Activated naive CD8-positive, alpha-beta T cell treated with anti-CD3 and anti-CD28 coated beads, Interleukin-2, amount 50 U/mL, for 16 hours (primary cell): Measurements from ENCODE around the gene PRR23C.
"Not testable (repeated sequence)": the region's sequence is repeated elsewhere in the genome, so short reads cannot be mapped to it uniquely, and the experiment has no call there.

Experiments used
- DNase-seq: peaks from one replicate; pipeline ENCODE4 v3.0.0-alpha.2; 2020; ENCODE audit warnings: low read depth, low spot score

Gene PRR23C

DNA sequence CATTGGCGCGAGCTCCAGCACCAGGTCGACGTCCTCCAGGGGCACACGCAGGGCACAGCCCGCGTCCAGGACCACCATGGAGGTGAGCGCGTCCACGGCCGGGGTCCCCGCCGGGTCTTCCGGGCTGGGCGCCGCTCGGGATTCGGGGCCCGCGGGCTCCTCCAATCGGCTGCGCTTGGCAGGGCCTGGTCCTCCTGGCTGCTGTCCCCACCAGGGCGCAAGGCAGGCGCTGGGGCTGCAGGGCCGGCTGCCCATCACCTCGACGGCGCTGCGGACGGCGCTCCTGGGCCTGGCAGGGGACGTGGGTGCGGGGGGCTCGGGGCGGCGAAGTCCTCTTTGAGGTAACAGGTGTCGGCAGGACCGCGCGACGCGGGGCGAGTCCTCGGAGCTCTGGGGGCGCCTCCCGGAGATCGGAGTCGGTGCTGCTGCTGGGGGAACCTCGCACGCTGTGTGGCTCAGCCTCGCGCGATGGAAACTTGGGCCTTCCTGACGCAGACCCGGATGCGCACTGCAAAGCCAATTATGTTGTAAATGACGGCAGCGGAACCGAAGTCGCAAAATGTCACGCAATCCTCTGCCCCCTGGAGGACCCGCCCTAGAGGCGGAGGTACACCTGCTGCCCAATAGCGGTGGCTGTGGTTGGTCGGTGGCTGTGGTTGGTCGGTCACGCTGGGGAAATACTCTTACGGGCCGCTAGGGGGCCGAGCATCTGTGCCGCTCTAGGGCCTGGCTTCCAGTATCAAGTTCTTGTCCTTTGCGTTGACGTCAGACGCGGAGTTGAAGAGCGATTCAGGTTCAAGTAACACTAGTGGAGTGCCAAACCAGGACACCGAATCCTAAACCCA, at the start of gene PRR23C:
TSS of gene PRR23C (minus strand) at position 527 of the 845 bp plus-strand sequence. CDS start at position 255, 272 bp downstream.
- DNase-seq, result no peak

DNA sequence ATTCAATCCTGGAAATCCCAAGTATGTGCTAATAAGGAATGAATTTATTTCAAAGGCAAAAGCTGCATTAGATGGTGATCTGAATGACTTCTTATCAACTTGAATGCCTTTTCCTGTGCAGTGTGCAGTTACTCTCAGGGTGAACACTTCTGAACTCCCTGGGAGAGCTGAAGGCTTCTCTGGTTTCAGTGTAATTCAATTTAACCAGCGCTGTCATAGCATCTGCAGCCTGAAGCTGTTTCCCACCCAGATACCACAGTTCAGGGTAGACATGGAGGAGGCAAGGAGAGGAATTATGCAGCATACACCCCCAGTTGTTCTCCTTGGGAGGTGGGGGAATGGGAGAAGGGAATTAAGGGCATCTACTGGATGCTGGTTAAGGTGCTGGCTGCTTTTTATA, 49.1 kb upstream of the PRR23C start:
- DNase-seq, result no peak

DNA sequence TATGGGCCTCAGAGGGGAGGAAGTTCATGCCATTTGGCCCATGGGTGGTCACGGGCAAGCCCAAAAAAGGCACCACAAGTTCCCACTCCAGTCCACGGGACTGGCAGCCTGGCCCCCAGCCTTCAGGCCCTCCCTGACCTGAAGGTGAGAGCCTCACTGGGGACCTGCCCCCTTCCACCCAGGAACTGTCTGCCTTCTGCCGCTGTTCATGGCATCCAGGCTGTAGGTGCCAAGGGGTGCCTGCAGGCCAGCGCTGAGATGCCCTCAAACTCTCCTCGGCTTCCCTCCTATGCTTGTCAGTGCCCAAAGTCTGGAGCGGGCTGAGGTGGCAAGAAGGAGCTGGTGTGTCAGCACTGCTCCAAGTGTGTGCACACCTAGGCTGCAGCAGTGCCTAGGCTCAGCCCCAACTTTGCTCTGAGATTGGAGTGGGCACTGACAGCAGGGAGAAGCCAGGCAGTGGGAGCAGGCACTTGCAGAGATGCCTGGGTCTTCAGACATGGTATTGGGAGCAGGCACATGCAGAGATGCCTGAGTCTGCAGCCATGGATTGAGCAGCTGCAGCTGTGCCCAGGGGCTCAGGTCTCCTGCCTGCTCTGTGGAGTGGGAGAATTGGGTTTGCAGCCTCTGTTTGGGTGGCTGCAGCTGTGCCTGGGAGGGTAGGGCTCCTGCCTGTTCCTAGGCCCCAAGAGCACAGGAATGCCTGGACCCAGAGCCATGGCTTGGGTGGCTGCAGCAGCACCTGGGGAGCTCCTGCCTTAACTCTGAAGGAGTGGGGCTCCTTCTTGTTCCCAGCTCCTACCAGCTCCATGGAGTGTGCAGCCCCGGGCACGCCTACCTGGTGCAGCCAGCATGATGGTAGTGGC, 44.0 kb upstream of the PRR23C start:
- DNase-seq, result no peak

DNA sequence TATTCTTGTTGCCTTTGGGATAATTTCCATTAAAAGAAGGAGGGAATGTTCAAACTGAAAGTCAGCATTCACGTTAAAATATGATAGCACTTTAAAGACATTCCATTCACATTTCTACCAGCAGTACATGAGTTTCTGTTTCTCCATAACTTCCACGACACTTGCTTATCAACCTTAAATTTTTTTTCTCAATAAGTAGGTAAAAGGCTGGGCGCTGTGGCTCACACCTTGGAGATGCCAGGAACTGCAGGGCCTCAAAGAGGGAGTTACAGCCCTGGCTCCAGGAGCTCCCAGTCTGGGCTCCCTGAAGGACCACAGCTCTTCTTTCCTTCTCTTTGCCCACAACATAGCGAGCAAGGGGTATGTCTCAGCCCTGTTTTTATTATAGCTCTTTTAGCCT, 42.9 kb upstream of the PRR23C start:
- no peak for DNase-seq

DNA sequence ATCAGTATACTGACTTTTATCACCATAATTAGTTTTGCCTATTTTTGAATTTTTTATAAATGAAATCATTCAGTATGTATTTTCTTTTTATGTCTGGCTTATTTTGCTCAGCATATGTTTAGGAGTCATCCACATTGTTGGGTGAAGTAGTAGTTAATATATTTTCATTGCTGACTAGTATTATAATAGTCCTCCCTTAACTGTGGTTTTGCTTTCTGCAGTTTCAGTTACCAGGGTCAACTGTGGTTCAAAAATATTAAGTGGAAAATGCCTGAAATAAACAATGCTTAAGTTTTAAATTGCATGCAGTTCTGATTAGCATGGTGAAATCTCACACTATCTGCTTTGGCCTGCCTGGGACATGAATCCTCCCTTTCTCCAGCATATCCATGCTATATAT, 39.5 kb upstream of the PRR23C start:
- no peak for DNase-seq

DNA sequence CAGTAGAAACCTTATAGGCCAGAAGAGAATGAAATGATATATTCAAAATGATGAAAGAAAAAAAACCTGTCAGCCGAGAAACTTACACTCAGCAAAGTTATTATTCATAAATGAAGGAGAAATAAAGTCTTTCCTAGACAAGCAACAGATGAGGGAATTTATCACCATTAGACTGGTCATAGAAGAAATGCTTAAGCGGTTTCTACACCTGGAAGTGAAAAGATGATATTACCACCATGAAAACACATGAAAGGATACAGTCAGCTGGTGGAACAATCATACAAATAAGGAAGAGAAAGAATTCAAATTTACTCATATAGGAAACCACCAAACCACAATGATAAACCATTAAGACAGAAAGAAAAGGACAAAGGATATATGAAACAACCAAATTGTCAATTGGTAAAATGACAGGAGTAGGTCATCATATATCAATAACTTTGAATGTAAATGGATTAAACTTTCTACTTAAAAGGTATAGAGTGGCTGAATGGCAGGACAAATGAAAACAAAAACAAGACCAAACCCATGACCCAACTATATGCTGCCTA, 29.9 kb upstream of the PRR23C start:
- DNase-seq, result no peak

DNA sequence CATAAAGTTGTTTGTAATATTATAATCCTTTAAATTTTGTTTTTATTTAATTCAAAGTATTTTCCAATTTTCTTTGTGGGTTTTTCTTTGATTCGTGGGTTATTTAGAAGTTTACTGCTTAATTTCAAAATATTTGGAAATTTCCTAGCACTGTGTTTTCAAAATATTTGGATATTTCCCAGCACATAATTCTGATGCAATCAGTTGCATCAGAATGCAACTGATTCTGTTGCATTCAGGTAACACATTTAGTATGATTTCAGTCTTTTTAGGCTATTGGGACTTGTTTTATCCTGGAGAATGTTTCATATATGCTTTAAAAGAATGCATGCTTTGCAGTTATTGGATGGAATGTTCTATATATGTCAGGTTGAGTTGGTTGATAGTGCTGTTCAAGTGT, 18.2 kb upstream of the PRR23C start:
- no peak for DNase-seq

DNA sequence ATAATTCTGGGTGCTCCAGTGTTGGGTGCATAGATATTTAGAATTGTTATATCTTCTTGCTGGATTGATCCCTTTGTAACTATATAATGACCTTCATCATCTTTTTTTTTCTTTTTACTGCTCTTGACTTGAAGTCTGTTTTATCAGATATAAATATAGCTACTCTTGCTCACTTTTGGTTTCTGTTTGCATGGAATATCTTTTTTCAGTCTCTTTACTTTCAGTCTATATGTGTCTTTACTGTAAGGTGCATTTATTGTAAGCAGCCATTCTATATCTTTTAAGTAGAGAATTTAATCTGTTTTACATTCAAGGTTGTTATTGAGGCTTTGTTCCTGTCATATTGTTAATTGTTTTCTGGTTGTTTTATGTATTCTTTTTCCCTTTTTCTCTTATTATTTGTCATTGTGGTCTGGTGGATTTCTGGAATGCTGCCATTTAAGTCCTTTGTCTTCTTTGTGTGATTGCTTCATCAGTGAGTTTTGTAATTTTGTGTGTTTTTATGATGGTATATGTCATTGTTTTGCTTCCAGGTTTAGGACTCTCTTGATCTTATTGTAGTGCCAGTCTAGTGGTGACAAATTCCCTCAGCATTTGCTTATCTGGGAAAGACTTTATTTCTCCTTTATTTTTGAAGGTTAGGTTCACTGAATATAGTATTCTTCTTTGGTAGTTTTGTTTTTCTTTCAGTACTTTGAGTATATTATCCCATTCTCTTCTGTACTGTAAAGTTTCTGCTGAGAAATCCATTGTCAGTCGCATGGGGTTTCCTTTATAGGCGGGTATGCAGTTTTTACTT, 8.3 kb upstream of the PRR23C start:
- no peak for DNase-seq

DNA sequence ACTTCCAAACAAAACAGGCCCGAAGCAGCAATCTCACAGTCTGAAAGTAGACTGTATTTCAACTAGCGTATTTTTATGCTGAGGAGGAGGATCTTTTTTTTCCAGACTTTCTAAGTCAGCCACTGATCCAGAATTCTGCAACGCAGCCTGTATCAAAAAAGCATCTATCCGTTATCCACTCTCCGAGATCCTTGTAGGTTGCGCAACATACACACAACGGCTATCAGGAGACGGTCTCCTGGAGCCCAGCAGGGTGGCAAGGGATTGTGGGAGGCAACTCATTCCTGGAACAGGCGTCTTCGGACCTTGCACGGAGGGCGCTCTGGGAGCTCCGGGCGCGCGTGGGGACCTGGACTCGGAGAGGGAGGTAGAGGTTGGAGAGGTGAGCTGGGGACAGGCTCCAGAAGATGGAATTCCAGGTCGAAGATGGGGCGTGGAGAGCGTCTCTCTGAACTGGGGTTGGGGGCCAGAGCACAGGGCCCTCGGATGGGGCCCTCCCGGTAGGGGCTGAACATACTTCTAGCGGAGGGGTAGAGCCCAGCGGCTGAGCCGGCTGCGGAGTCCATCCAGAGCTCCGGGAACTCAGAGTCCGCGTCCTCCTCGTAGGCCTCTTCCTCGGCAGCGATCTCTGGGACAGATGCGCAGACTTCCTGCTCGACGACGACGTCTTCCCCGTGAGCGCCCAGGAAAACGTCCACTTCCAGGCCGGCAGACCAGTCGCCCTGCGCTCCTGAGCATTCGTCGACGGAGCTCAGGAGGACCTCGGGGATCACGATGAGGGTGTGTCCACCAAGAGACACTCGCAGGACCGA, 932 bp downstream of the PRR23C start:
- DNase-seq, result no peak

DNA sequence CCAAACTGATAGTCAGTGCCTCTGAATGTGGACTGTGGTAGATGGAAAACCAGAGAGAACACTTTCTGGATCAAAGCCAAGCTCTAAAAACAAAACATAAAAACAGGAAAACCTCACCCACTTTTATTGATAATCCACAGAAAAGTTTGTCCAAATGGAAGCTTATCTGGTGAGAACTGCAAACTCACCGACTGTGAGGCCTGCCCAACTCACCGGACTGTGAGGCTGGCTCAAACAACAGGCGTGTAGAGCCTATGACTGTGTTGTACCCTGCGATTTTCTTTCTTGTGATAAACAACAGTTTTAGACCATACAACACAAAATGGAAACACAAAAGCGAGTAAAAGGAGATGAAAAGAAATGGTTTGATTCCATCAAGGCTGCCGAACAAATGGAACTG, 7.2 kb downstream of the PRR23C start:
- no peak for DNase-seq

DNA sequence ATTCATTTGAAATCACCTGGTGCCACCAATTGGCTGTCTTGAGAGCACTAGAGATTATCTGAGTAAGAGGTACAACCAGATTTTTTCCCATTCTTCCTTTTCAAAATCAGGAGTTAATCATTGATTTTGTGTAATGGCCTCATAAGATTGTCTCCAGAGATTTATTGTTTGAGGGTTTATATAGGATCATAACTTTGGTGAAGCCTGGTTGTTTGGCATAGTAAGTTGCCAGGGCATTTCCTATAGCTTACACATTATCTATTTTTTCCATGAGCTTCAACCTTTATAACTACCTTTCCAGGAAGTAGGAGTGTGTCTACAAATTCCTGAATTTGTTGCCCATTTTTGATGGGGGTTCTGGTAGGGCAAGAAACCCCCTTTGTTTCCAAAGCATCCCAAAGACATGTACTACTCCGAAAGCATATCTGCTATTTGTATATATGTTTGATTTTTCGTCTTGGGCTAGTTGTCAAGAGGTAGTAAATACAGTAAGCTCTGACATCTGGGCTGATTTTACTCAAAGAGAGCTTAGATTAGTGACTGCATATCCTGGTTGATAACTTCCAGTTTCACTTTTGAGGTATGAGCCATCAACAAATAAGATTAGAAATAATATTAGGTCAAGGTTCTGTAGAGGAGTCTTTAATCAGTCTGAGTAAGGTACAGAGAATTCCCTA, 12.2 kb downstream of the PRR23C start:
- DNase-seq, result no peak

DNA sequence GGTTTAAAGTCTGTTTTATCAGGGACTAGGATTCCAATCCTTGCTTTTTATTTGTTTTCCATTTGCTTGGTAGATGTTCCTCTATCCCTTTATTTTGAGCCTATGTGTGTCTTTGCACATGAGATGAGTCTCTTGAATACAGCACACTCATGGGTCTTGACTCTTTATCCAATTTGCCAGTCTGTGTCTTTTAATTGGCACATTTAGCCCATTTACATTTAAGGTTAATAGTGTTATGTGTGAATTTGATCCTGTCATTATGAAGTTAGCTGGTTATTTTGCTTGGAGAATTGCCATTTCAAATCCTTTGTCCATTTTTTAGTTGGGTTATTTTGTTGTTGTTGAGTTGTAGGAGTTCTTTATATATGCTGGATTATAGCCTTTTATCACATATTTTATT, 14.1 kb downstream of the PRR23C start:
- not testable (repeated sequence) for DNase-seq

DNA sequence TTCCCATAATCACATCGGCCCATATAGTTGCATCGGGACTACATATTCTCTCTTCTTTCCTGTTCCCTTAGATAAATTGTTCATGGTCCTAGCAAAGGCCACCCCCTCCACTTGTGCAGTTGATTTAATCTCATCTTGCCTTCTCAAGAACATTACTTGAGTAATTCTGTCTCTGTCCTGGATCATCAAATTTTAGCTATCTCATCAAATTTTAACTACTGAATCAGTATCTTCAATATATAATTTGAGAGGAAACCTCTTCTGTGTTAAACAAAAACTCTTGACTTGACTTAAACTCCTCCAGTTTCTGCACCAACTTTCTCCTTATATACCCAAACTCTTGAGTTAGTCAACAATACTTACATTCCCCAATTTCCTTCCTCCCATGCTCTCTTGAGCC, 19.7 kb downstream of the PRR23C start:
- DNase-seq, result no peak

DNA sequence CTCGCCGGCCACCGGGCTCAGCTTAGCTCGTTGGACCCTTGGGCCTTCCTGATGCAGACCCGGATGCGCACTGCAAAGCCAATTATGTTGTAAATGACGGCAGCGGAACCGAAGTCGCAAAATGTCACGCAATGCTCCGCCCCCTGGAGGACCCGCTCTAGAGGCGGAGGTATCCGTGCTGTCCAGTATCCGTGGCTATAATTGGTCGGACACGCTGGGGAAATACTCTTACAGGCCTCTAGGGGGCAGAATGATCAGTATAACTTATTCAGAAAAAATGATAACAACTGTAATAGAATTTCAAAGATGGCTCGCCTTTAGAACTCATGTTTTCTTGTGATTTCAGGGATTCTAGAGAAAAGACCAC, 23.8 kb downstream of the PRR23C start, which contains the start of gene PRR23B:
TSS of gene PRR23B (minus strand) at position 59 of the 367 bp plus-strand sequence. CDS start 265 bp downstream, outside the sequence.
- no peak for DNase-seq

DNA sequence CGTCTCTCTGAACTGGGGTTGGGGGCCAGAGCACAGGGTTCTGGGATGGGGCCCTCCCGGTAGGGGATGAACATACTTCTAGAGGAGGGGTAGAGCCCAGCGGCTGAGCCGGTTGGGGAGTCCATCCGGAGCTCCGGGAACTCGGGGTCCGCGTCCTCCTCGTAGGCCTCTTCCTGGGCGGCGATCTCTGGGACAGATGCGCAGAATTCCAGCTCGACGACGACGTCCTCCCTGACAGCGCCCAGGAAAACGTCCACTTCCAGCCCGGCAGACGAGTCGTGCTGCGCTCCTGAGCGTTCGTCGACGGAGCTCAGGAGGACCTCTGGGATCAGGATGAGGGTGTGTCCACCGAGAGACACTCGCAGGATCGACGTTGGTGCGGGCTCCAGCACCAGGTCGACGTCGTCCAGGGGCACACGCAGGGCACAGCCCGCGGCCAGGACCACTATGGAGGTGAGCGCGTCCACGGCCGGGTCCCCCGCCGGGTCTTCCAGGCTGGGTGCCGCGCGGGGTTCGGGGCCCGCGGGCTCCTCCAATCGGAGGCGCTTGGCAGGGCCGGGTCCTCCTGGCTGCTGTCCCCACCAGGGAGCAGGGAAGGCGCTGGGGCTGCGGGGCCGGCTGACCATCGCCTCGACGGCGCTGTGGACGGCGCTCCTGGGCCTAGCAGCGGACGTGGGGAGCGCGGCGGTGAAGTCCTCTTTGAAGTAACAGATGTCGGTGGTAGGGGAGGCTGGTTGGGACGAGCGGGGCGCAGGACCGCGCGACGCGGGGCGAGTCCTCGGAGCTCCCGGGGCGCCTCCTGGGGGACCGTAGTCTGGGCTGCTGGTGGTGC, 24.4 kb downstream of the PRR23C start:
- no peak for DNase-seq

DNA sequence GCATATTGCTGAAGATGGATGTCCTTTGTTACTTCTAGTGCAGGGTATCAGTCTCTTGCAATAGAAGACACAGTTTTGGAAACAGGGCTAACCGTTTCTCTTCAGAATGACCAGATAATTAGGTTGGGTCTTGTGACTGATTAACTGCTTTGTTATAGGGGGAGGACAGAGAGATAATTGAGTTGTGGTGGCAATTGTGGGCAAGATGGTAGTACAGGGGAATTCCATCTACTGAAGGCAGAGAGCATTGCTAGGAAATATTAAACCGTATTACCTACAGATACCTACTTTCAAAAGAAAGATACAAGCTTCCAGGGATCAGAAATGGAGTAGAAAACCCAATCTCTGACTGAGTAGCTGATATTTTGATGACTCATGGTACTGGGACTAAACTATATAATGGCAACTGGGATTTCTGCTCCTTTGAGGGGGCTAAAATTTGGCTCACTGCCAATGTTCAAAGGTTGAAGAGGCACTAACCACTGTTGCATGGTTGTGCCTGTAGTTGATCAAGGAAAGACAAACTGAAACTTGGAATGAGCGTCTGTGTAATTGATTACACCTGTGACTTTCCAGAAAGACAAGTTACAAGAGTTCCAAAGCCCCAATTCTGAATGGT, 28.2 kb downstream of the PRR23C start:
- no peak for DNase-seq

DNA sequence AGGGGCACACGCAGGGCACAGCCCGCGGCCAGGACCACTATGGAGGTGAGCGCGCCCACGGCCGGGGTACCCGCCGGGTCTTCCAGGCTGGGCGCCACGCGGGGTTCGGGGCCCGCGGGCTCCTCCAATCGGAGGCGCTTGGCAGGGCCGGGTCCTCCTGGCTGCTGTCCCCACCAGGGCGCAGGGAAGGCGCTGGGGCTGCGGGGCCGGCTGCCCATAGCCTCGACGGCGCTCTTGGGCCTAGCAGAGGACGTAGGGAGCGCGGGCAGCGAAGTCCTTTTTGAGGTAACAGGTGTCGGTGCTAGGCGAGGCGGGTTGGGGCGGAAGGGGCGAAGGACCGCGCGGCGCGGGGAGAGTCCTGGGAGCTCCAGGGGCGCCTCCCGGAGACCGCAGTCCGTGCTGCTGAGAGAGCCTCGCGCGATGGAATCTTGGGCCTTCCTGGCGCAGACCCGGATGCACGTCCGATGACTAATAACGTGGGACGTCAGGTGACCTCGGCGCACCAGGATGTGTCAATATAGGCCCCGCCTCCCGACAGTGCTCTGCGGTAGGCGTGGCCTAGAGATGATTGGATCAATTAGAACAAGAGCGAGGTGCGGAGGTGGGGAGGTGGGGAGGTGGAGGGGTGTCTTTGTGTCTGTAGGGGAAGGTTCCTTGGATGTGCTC, 38.5 kb downstream of the PRR23C start, which contains the start of gene PRR23A:
TSS of gene PRR23A (minus strand) at position 218 of the 666 bp plus-strand sequence. CDS start at position 218, 0 bp downstream.
- no peak for DNase-seq

DNA sequence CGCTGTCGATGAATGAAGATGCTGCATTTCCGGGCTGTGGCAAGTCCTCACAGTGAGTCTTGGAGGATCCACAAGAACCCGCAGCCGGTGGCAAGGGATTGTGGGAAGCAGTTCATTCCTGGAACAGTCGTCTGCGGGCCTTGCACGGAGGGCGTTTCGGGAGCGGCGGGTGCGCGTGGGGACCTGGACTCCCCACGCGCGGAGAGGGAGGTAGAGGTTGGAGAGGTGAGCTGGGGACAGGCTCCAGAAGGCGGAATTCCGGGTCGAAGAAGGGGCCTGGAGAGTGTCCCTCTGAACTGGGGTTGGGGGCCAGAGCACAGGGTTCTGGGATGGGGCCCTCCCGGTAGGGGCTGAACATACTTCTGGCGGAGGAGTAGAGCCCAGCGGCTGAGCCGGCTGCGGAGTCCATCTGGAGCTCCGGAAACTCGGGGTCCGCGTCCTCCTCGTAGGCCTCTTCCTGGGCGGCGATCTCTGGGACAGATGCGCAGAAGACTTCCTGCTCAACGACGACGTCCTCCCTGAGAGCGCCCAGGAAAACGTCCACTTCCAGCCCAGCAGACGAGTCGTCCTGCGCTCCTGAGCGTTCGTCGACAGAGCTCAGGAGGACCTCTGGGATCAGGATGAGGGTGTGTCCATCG, 39.2 kb downstream of the PRR23C start:
- no peak for DNase-seq
